Stimulated activated CD4-positive, alpha-beta T cell treated with anti-CD3 and anti-CD28 coated beads, Interleukin-4, amount 100 ng/mL, for 4 hours (primary cell): ENCODE data around the gene GABBR1.
"Not testable (repeated sequence)": the region's sequence is repeated elsewhere in the genome, so short reads cannot be mapped to it uniquely, and the experiment has no call there.

Experiments
- DNase-seq, 2 experiments: peaks; one replicate each; pipeline ENCODE4 v3.0.0-alpha.2; 2020

GABBR1 gene

GRCh38 chr6:29632789-29633533 lies at the start of gene GABBR1:
TSS of gene GABBR1 (minus strand) at chr6:29633183. CDS start at chr6:29632385, 798 bp downstream.
- DNase-seq: peak; percentile 70 to 73

- no peak for DNase-seq
These were observed 48.8 kb upstream of the GABBR1 start for GRCh38 chr6:29681811-29682210.

GRCh38 chr6:29680904-29681303 lies 47.9 kb upstream of the GABBR1 start, which contains the start of gene ZFP57:
TSS of gene ZFP57 (minus strand) at chr6:29681152. CDS start at chr6:29677003, 4,149 bp downstream.
- no peak for DNase-seq

- DNase-seq: no peak
These were observed 47.4 kb upstream of the GABBR1 start for GRCh38 chr6:29680416-29680815.

GRCh38 chr6:29679962-29680361 lies 47.0 kb upstream of the GABBR1 start:
- DNase-seq: no peak

GRCh38 chr6:29678114-29678513 lies 45.1 kb upstream of the GABBR1 start:
- no peak for DNase-seq

GRCh38 chr6:29676981-29677601 lies 44.1 kb upstream of the GABBR1 start:
- DNase-seq: no peak

GRCh38 chr6:29675561-29675960 lies 42.6 kb upstream of the GABBR1 start:
- no peak for DNase-seq

GRCh38 chr6:29674008-29674407 lies 41.0 kb upstream of the GABBR1 start:
- DNase-seq: no peak

GRCh38 chr6:29673161-29673560 lies 40.2 kb upstream of the GABBR1 start:
- DNase-seq: no peak

- DNase-seq: not testable (repeated sequence)
These were observed 39.1 kb upstream of the GABBR1 start for GRCh38 chr6:29672116-29672515.

GRCh38 chr6:29671026-29671425 lies 38.0 kb upstream of the GABBR1 start:
- no peak for DNase-seq

GRCh38 chr6:29667158-29667557 lies 34.2 kb upstream of the GABBR1 start:
- no peak for DNase-seq

- no peak for DNase-seq
These were observed 33.8 kb upstream of the GABBR1 start for GRCh38 chr6:29666826-29667130.

- no peak for DNase-seq
These were observed 33.2 kb upstream of the GABBR1 start for GRCh38 chr6:29665942-29666825.

GRCh38 chr6:29663300-29664042 lies 30.5 kb upstream of the GABBR1 start:
- no peak for DNase-seq

- not testable (repeated sequence) for DNase-seq
These were observed 28.6 kb upstream of the GABBR1 start for GRCh38 chr6:29661502-29662141.

- DNase-seq: no peak
These were observed 28.1 kb upstream of the GABBR1 start for GRCh38 chr6:29661071-29661470.

- DNase-seq: no peak
These were observed 23.8 kb upstream of the GABBR1 start, which contains the start of gene MOG for GRCh38 chr6:29656798-29657197. TSS of gene MOG (plus strand) at chr6:29657092. CDS start at chr6:29657210, 118 bp downstream.

GRCh38 chr6:29656157-29656556 lies 23.2 kb upstream of the GABBR1 start:
- no peak for DNase-seq

GRCh38 chr6:29655658-29656057 lies 22.7 kb upstream of the GABBR1 start:
- no peak for DNase-seq

- DNase-seq: peak; percentile 11 to 18
These were observed 20.6 kb upstream of the GABBR1 start for GRCh38 chr6:29653452-29654038.
